Endothelial cell (in vitro differentiated cells): Measurements from ENCODE around the gene NUDT5. TPM values are rescaled to one million over a fixed set of nuclear protein-coding genes. Genes with fewer than 3 reads are reported as not detected.
A peak's percentile ranks its signal among the peaks of the same experiment; 100 is the strongest.

ENCODE experiments used
- DNase-seq: peaks from one replicate; pipeline ENCODE4 v3.0.0; 2021; ENCODE audit warnings: low spot score
- H3K27ac Mint-ChIP-seq: one replicate; pipeline ENCODE4 v1.8.0; 2021; ENCODE audit warnings: mixed read lengths, inconsistent platforms; ENCODE audit not compliant: unreplicated experiment
- H3K27me3 Mint-ChIP-seq: one replicate; pipeline ENCODE4 v1.8.0; 2021; ENCODE audit warnings: mild to moderate bottlenecking, moderate library complexity, mixed read lengths, inconsistent platforms; ENCODE audit not compliant: unreplicated experiment
- H3K36me3 Mint-ChIP-seq: one replicate; pipeline ENCODE4 v1.8.0; 2021; ENCODE audit warnings: mild to moderate bottlenecking, low read depth, mixed read lengths, inconsistent platforms; ENCODE audit not compliant: unreplicated experiment
- H3K4me1 Mint-ChIP-seq: one replicate; pipeline ENCODE4 v1.8.0; 2021; ENCODE audit warnings: mild to moderate bottlenecking, mixed read lengths, inconsistent platforms; ENCODE audit not compliant: unreplicated experiment
- H3K4me3 Mint-ChIP-seq: one replicate; pipeline ENCODE4 v1.8.0; 2021; ENCODE audit warnings: mild to moderate bottlenecking, mixed read lengths, inconsistent platforms; ENCODE audit not compliant: unreplicated experiment
- H3K9me3 Mint-ChIP-seq: one replicate; pipeline ENCODE4 v1.8.0; 2021; ENCODE audit warnings: mixed read lengths, inconsistent platforms; ENCODE audit not compliant: unreplicated experiment
- CTCF ChIP-seq: fragments of 200-600 bp; sonication (generic); IDR thresholded peaks from one replicate; pipeline ENCODE4 v1.5.0; 2021; ENCODE audit warnings: antibody characterized with exemption; ENCODE audit not compliant: unreplicated experiment
- total RNA-seq: library from RNA; stranded (reverse); fragmentation: NEBNext Ultra II Directional; extraction: Animal tissue kit (Norgen Biotek cat#: 25700); gene quantifications from one replicate; pipeline ENCODE4 v1.2.1, GENCODE V29; 2021; ENCODE audit not compliant: unreplicated experiment

Gene NUDT5
- total RNA-seq, 1 donor from 2014 or later: 61.8 TPM

- Mint-ChIP-seq H3K4me1 (peaks cover 24% of the 10 kb centered on the region), H3K27ac (peak overlapping the region; percentile 97), H3K36me3 (peaks cover 8% of the 10 kb centered on the region), H3K9me3 (no peaks in the 10 kb centered on the region), H3K4me3 (peak overlapping the region; percentile 99), H3K27me3 (peaks cover 6% of the 10 kb centered on the region)
- DNase-seq: no peak
- no peak for TF ChIP-seq CTCF
These were observed 449 bp downstream of the NUDT5 start for GRCh38 chr10:12195281-12195602.

- Mint-ChIP-seq H3K9me3 (no peaks in the 10 kb centered on the region), H3K4me3 (peak overlapping the region; percentile 99), H3K27ac (peak overlapping the region; percentile 97), H3K36me3 (peaks cover 8% of the 10 kb centered on the region), H3K27me3 (peaks cover 6% of the 10 kb centered on the region), H3K4me1 (peaks cover 24% of the 10 kb centered on the region)
- peak; percentile 17 for DNase-seq
- no peak for TF ChIP-seq CTCF
These were observed 879 bp downstream of the NUDT5 start for GRCh38 chr10:12194752-12195271.

- peaks cover 4% of the 10 kb centered on the region for H3K36me3 Mint-ChIP-seq
- no peaks in the 10 kb centered on the region for H3K9me3 Mint-ChIP-seq
- TF ChIP-seq CTCF: no peak
- no peak overlapping the region for H3K27ac Mint-ChIP-seq
- H3K27me3 Mint-ChIP-seq: peaks cover 6% of the 10 kb centered on the region
- peaks cover 24% of the 10 kb centered on the region for H3K4me1 Mint-ChIP-seq
- no peak overlapping the region for H3K4me3 Mint-ChIP-seq
- no peak for DNase-seq
These were observed 2.5 kb downstream of the NUDT5 start for GRCh38 chr10:12193193-12193592.

- Mint-ChIP-seq H3K4me1 (peaks cover 25% of the 10 kb centered on the region), H3K4me3 (no peak overlapping the region), H3K9me3 (no peaks in the 10 kb centered on the region), H3K36me3 (peaks cover 4% of the 10 kb centered on the region), H3K27me3 (peaks cover 6% of the 10 kb centered on the region), H3K27ac (no peak overlapping the region)
- DNase-seq: no peak
- no peak for TF ChIP-seq CTCF
These were observed 4.0 kb downstream of the NUDT5 start for GRCh38 chr10:12191715-12192114.

GRCh38 chr10:12189426-12189825 lies 6.3 kb downstream of the NUDT5 start:
- TF ChIP-seq CTCF: no peak
- Mint-ChIP-seq H3K4me3 (no peak overlapping the region), H3K27me3 (no peaks in the 10 kb centered on the region), H3K27ac (no peak overlapping the region), H3K4me1 (peaks cover 8% of the 10 kb centered on the region), H3K36me3 (peaks cover 10% of the 10 kb centered on the region), H3K9me3 (no peaks in the 10 kb centered on the region)
- DNase-seq: no peak
